Endothelial cell of umbilical vein (primary cell): ENCODE measurements around the gene FYTTD1. TPM values are rescaled to one million over a fixed set of nuclear protein-coding genes. Genes with fewer than 3 reads are reported as not detected.

Experiments used
- BruUV-seq: library from RNA; stranded (reverse); fragments of 400-500 nt; replicated peaks from 2 replicates; lab custom pipeline; 2021; lab: Mats Ljungman, UMichigan
- CTCF ChIA-PET: fragments of 300-600, 350-600 bp; sonication (Branson Sonifier 250); formaldehyde crosslinking; loops from one replicate; lab custom pipeline; 2021; ENCODE audit warnings: antibody characterized with exemption, inconsistent platforms; lab: Charles Lee
- POLR2A ChIA-PET: fragments of 300-600, 350-600 bp; sonication (Branson Sonifier 250); formaldehyde crosslinking; loops from one replicate; lab custom pipeline; 2021; ENCODE audit warnings: antibody characterized with exemption, inconsistent platforms; lab: Charles Lee
- DNase-seq: peaks from one replicate; pipeline ENCODE4 v3.0.0-alpha.2; 2011; ENCODE audit warnings: low read depth, low spot score
- FAIRE-seq: peaks from 2 replicates; lab custom pipeline; 2011; peaks lifted over from hg19 to GRCh38; lab: Jason Lieb, UNC
- H2AFZ ChIP-seq: 2 replicates; pipeline ENCODE4 v1.6.0; 2012; ENCODE audit warnings: low read depth, low read length, control low read depth, inconsistent platforms
- H3K27ac ChIP-seq: 2 replicates; pipeline ENCODE4 v1.5.1; 2011; ENCODE audit warnings: low read depth, mild to moderate bottlenecking, control low read depth, low read length, moderate library complexity; ENCODE audit not compliant: insufficient read depth
- H3K27me3 ChIP-seq, 2 experiments: 2 replicates each; pipeline versions ENCODE4 v1.6.0 to v1.6.1; 2011; ENCODE audit warnings: low read length in 2 of 2, mixed read lengths in 1 of 2; ENCODE audit not compliant: control insufficient read depth in 2 of 2, insufficient read depth in 2 of 2
- H3K36me3 ChIP-seq, 2 experiments: 2 replicates in 1 of 2; 3 replicates in 1 of 2; pipeline ENCODE4 v1.5.1; 2011; ENCODE audit warnings: low read length in 2 of 2, mild to moderate bottlenecking in 1 of 2, moderate library complexity in 1 of 2; ENCODE audit not compliant: control insufficient read depth in 2 of 2, insufficient read depth in 2 of 2; ENCODE audit errors: extremely low read depth in 1 of 2
- H3K4me1 ChIP-seq: 3 replicates; pipeline ENCODE4 v1.5.1; 2011; ENCODE audit warnings: mild to moderate bottlenecking, low read length; ENCODE audit not compliant: control insufficient read depth, insufficient read depth; ENCODE audit errors: extremely low read depth
- H3K4me2 ChIP-seq: 2 replicates; pipeline ENCODE4 v1.6.1; 2011; ENCODE audit warnings: low read length, control low read depth, mixed read lengths; ENCODE audit not compliant: insufficient read depth
- H3K4me3 ChIP-seq, 3 experiments: fragments of 200-600 bp in 1 of 3; sonication (generic), shearing (Covaris generic) in 1 of 3; replicated peaks in 1 of 3; 2 replicates each; pipeline ENCODE4 v1.5.1; 2011 to 2016; ENCODE audit warnings: control low read depth in 3 of 3, low read length in 3 of 3, mild to moderate bottlenecking in 2 of 3, inconsistent platforms in 1 of 3, low read depth in 1 of 3, moderate library complexity in 1 of 3; ENCODE audit not compliant: insufficient read depth in 1 of 3
- H3K79me2 ChIP-seq: 2 replicates; pipeline ENCODE4 v1.6.0; 2012; ENCODE audit warnings: low read length, inconsistent platforms; ENCODE audit not compliant: control insufficient read depth, insufficient read depth
- H3K9ac ChIP-seq: replicated peaks from 2 replicates; pipeline ENCODE3; 2011; ENCODE audit warnings: low read length, control low read depth; ENCODE audit not compliant: insufficient read depth; ENCODE audit errors: extremely low read depth
- H3K9me1 ChIP-seq: replicated peaks from 3 replicates; pipeline ENCODE4 v1.6.0; 2011; ENCODE audit warnings: mild to moderate bottlenecking, low read length; ENCODE audit not compliant: control insufficient read depth, insufficient read depth; ENCODE audit errors: extremely low read depth
- H3K9me3 ChIP-seq: replicated peaks from 2 replicates; pipeline ENCODE4 v1.5.1; 2012; ENCODE audit warnings: low read length, inconsistent platforms; ENCODE audit not compliant: control insufficient read depth, insufficient read depth
- H4K20me1 ChIP-seq: replicated peaks from 2 replicates; pipeline ENCODE3; 2011; ENCODE audit warnings: mild to moderate bottlenecking, low read length; ENCODE audit not compliant: control insufficient read depth, insufficient read depth; ENCODE audit errors: extremely low read depth
- FOS ChIP-seq: IDR thresholded peaks from 2 replicates; pipeline ENCODE4 v1.6.1; 2011; ENCODE audit warnings: mild to moderate bottlenecking, low read length, moderate library complexity, borderline replicate concordance; ENCODE audit not compliant: insufficient read depth
- GATA2 ChIP-seq: IDR thresholded peaks from 2 replicates; pipeline ENCODE4 v1.7.0; 2011; ENCODE audit warnings: low read depth, mild to moderate bottlenecking, moderate library complexity, mixed read lengths, low read length; ENCODE audit not compliant: insufficient read length, insufficient read depth
- JUN ChIP-seq: IDR thresholded peaks from 2 replicates; pipeline ENCODE4 v1.6.1; 2011; ENCODE audit warnings: borderline replicate concordance, low read depth; ENCODE audit not compliant: insufficient read length, insufficient read depth
- MYC ChIP-seq: IDR thresholded peaks from one replicate; pipeline ENCODE4 v1.6.1; 2011; ENCODE audit warnings: mild to moderate bottlenecking, low read depth, low read length
- POLR2A ChIP-seq: IDR thresholded peaks from 2 replicates; pipeline ENCODE4 v1.6.1; 2012; ENCODE audit warnings: low read depth, mild to moderate bottlenecking, control low read depth, low read length
- POLR2AphosphoS5 ChIP-seq: IDR thresholded peaks from 2 replicates; pipeline ENCODE4 v1.6.1; 2012; ENCODE audit warnings: low read depth, mild to moderate bottlenecking, control low read depth, low read length, moderate library complexity; ENCODE audit not compliant: insufficient read depth
- dilution Hi-C: fragments of 300-500 bp; cut with MboI; formaldehyde crosslinking; loops from one replicate; pipeline ENCODE4 v1.15.0; 2019; ENCODE audit warnings: low sequenced_read_pairs; ENCODE audit not compliant: extremely low pct_ligation_motif_present
- intact Hi-C: fragments of 100-400 bp; cut with micrococcal nuclease; formaldehyde crosslinking; loops from one replicate; pipeline ENCODE4 v1.10.0; 2022
- polyA plus RNA-seq, 4 experiments: library from polyadenylated mRNA; depleted of rRNA in 3 of 4; stranded (reverse) in 3 of 4; unstranded in 1 of 4; fragments of >200 nt; gene quantifications; 2 replicates each; pipeline versions ENCODE4 v1.2.1 to v1.2.3, GENCODE V29; 2011 to 2012; ENCODE audit warnings: missing spikeins in 1 of 4
- total RNA-seq: library from RNA; stranded (reverse); gene quantifications from 2 replicates; pipeline ENCODE4 v1.2.3, GENCODE V29; 2021
- TF ChIP-seq, protein P1 (sequence below), 2 donors: IDR thresholded peaks; 1 replicate in 1 of 2; 2 replicates in 1 of 2; pipeline ENCODE4 v1.5.1; 2011; ENCODE audit warnings: low read length in 2 of 2, mild to moderate bottlenecking in 2 of 2, moderate library complexity in 2 of 2, control low read depth in 1 of 2, inconsistent platforms in 1 of 2, low read depth in 1 of 2; ENCODE audit not compliant: insufficient read depth in 1 of 2; ENCODE audit errors: extremely low read depth in 1 of 2
- TF ChIP-seq, protein P2 (sequence below): IDR thresholded peaks from 2 replicates; pipeline ENCODE4 v1.6.1; 2011; ENCODE audit not compliant: insufficient read depth, insufficient read length

FYTTD1 gene
- total and polyA plus RNA-seq, 2 donors (not counting 3 experiments of a cell fraction or from before 2014, with no cell fraction given) = 8.9 to 52.3 TPM

DNA sequence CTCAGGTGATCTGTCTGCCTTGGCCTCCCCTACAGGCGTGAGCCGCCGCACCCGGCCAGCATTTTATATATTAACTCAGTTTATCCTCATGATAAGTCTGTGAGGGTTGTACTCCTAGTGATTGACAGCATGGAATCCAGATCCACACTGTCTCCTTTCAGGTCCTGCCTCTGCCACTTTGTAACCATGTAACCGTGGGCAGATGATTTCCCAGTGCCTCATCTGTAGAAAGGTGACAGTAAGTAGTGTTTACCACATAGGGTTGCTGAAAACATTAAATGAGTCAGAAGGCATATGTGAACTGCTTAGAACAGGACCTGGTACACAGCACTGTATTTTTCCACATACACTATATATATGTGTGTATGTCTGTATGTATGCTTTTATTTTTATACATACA lies 2.4 kb downstream of the FYTTD1 start:
- no peaks in the 10 kb centered on the region for H3K36me3 ChIP-seq
- ChIA-PET POLR2A (no interaction called here), CTCF (interaction anchor here (2.4 kb wide), 1 partner anchor 16 kb away, joined by 7 read pairs; the partner anchor contains the start of gene RUBCN)
- H3K4me2 ChIP-seq = peak overlapping the region; percentile 93
- H4K20me1 ChIP-seq = peaks cover 8% of the 10 kb centered on the region
- H3K79me2 ChIP-seq = peaks cover 59% of the 10 kb centered on the region
- DNase-seq (no peak), FAIRE-seq (no peak)
- H3K4me3 ChIP-seq = no peak overlapping the region
- no peak overlapping the region for H3K27ac ChIP-seq
- dilution Hi-C loops (no loop called here), intact Hi-C loops (no loop called here)
- no peaks in the 10 kb centered on the region for H3K9me1 ChIP-seq
- H2AFZ ChIP-seq = no peak overlapping the region
- no TSS peak for BruUV-seq
- peaks cover 16% of the 10 kb centered on the region for H3K4me1 ChIP-seq
- no peaks in the 10 kb centered on the region for H3K9me3 ChIP-seq
- no peak for TF ChIP-seq MYC
- H3K9ac ChIP-seq = no peak overlapping the region
- H3K27me3 ChIP-seq = no peaks in the 10 kb centered on the region

DNA sequence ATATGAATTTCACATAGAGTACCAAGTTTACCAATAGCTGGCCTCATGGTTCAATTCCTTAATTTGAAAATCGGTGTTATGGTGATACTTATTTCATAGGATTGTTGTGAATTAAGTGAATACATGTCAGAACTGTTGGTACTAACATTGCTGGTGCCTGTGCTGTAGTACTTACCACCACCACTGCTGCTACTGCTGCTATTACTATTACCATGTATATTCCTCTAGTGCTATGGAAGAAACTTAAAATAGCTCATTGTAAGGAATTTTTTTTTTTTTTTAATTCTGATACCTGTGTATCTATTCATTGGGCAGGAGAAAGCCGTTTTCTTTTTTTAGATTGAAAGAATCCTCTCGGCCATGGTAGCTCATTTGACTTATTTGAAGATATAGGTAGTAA lies 3.6 kb downstream of the FYTTD1 start:
- TF ChIP-seq FOS = no peak
- TF ChIP-seq MYC = no peak
- TF ChIP-seq GATA2 = no peak
- TF ChIP-seq POLR2A = no peak
- no peak for TF ChIP-seq POLR2AphosphoS5
- TF ChIP-seq, protein P1, sequence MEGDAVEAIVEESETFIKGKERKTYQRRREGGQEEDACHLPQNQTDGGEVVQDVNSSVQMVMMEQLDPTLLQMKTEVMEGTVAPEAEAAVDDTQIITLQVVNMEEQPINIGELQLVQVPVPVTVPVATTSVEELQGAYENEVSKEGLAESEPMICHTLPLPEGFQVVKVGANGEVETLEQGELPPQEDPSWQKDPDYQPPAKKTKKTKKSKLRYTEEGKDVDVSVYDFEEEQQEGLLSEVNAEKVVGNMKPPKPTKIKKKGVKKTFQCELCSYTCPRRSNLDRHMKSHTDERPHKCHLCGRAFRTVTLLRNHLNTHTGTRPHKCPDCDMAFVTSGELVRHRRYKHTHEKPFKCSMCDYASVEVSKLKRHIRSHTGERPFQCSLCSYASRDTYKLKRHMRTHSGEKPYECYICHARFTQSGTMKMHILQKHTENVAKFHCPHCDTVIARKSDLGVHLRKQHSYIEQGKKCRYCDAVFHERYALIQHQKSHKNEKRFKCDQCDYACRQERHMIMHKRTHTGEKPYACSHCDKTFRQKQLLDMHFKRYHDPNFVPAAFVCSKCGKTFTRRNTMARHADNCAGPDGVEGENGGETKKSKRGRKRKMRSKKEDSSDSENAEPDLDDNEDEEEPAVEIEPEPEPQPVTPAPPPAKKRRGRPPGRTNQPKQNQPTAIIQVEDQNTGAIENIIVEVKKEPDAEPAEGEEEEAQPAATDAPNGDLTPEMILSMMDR (IDR thresholded peaks at IDR 0.05; ENCODE audit: extremely low read depth in 1 of 2, insufficient read depth in 1 of 2, low read depth in 1 of 2, low read length in 2 of 2) = no peak
- TF ChIP-seq, protein P2, sequence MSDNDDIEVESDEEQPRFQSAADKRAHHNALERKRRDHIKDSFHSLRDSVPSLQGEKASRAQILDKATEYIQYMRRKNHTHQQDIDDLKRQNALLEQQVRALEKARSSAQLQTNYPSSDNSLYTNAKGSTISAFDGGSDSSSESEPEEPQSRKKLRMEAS = no peak
- TF ChIP-seq JUN = no peak
- FAIRE-seq (no peak), DNase-seq (no peak)
- Histone ChIP-seq H4K20me1 (peaks cover 8% of the 10 kb centered on the region), H3K36me3 (peaks cover 0 to 2% of the 10 kb centered on the region in 2 experiments), H3K4me1 (peaks cover 16% of the 10 kb centered on the region), H3K9me3 (no peaks in the 10 kb centered on the region), H3K9me1 (no peaks in the 10 kb centered on the region), H3K27ac (no peak overlapping the region), H3K79me2 (peaks cover 61% of the 10 kb centered on the region), H3K27me3 (no peaks in the 10 kb centered on the region), H3K4me3 (no peak overlapping the region), H2AFZ (no peak overlapping the region), H3K9ac (no peak overlapping the region), H3K4me2 (no peak overlapping the region)
- no TSS peak for BruUV-seq
- intact Hi-C loops (no loop called here), dilution Hi-C loops (no loop called here)
- POLR2A ChIA-PET = no interaction called here
- CTCF ChIA-PET = no interaction called here
